ENCODE data around the gene GDI1.

Gene GDI1

DNA sequence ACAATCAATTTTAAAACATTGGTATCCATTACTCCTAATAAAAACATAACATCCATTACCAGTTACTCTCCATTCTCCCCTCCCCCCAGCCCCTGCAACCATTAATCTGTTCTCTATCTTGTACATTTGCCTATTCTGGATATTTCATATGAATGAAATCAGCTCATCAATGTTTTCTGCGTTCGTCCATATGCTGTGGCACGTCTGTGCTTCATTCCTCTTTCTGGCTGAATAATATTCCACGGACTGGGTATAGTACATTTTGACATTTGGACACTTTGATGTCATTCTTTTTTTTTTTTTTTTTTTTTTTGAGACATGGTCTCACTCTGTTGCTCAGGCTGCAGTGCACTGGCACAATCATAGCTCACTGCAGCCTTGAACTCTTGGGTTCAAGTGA, 33.1 kb upstream of the GDI1 start:
- Histone ChIP-seq H3K4me1 (ENCODE audit: insufficient read depth, low read length, poor library complexity, severe bottlenecking) (peaks cover 13% of the 10 kb centered on the region), H3K27me3 (ENCODE audit: insufficient read depth, low read length, poor library complexity, severe bottlenecking) (peaks cover 4% of the 10 kb centered on the region), H3K4me3 (ENCODE audit: low read length, poor library complexity, severe bottlenecking) (no peak overlapping the region), H3K9me3 (ENCODE audit: insufficient read depth, low read depth, low read length) (no peaks in the 10 kb centered on the region), H4K20me1 (ENCODE audit: insufficient read depth, low read length, poor library complexity, severe bottlenecking) (peaks cover 25% of the 10 kb centered on the region), H3K9me2 (replicated peaks; ENCODE audit: low read depth, low read length) (no peaks in the 10 kb centered on the region), H3F3A (ENCODE audit: low read depth) (no peaks in the 10 kb centered on the region), H3K36me3 (ENCODE audit: insufficient read depth, low read length) (peaks cover 21% of the 10 kb centered on the region; the same call in 1 of the 2 replicates), H2AFZ (ENCODE audit: low read length) (no peak overlapping the region), H3K4me2 (ENCODE audit: low read depth, low read length, poor library complexity, severe bottlenecking) (no peak overlapping the region), H3K79me2 (ENCODE audit: insufficient read depth, low read length) (peaks cover 21% of the 10 kb centered on the region), H3K9ac (ENCODE audit: low read depth, low read length, poor library complexity, severe bottlenecking) (no peak overlapping the region)
- no peak for TF ChIP-seq EZH2phosphoT487 (IDR thresholded peaks at IDR 0.05; ENCODE audit: borderline replicate concordance)
- TF ChIP-seq, protein P1, sequence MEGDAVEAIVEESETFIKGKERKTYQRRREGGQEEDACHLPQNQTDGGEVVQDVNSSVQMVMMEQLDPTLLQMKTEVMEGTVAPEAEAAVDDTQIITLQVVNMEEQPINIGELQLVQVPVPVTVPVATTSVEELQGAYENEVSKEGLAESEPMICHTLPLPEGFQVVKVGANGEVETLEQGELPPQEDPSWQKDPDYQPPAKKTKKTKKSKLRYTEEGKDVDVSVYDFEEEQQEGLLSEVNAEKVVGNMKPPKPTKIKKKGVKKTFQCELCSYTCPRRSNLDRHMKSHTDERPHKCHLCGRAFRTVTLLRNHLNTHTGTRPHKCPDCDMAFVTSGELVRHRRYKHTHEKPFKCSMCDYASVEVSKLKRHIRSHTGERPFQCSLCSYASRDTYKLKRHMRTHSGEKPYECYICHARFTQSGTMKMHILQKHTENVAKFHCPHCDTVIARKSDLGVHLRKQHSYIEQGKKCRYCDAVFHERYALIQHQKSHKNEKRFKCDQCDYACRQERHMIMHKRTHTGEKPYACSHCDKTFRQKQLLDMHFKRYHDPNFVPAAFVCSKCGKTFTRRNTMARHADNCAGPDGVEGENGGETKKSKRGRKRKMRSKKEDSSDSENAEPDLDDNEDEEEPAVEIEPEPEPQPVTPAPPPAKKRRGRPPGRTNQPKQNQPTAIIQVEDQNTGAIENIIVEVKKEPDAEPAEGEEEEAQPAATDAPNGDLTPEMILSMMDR (conservative IDR thresholded peaks at IDR 0.05; ENCODE audit: low read length) = no peak

DNA sequence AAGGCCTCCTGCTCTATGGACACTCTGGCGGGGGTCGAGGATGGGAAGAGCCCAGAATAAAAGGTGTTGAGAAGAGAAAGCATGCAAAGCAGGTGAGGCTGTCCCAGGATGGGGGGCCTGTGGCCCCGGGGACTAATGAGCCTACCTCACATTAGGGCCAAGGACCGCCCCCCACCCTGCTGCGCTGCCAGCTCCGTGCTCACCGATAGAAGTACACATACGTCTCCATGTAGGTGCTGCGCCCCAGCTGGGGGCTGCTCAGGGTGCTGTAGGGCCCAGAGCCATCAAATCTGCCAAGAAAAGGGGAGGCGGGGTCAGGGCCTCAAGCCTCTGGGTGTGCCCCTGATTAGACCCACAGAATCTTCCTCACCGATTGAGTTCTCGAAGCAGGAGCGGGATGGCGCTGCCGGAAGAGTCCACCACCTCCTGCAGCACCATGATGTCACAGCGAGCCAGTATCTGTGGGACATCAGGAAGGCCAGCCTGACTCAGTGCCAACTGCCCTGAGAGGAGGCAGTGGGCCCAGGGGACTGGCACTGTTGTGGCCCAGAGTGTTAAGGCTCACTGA, 32.2 kb upstream of the GDI1 start:
- H3K4me2 ChIP-seq (ENCODE audit: low read depth, low read length, poor library complexity, severe bottlenecking) = no peak overlapping the region
- no peaks in the 10 kb centered on the region for H3F3A ChIP-seq (ENCODE audit: low read depth)
- no peak for TF ChIP-seq EZH2phosphoT487 (IDR thresholded peaks at IDR 0.05; ENCODE audit: borderline replicate concordance)
- TF ChIP-seq, protein P1 (conservative IDR thresholded peaks at IDR 0.05; ENCODE audit: low read length) = no peak
- H3K79me2 ChIP-seq (ENCODE audit: insufficient read depth, low read length) = peaks cover 13% of the 10 kb centered on the region
- no peaks in the 10 kb centered on the region for H3K9me3 ChIP-seq (ENCODE audit: insufficient read depth, low read depth, low read length)
- H3K9ac ChIP-seq (ENCODE audit: low read depth, low read length, poor library complexity, severe bottlenecking) = no peak overlapping the region
- peaks cover 12% of the 10 kb centered on the region; the same call in 1 of the 2 replicates for H3K36me3 ChIP-seq (ENCODE audit: insufficient read depth, low read length)
- H3K9me2 ChIP-seq (replicated peaks; ENCODE audit: low read depth, low read length) = no peaks in the 10 kb centered on the region
- H3K27me3 ChIP-seq (ENCODE audit: insufficient read depth, low read length, poor library complexity, severe bottlenecking) = no peaks in the 10 kb centered on the region
- no peak overlapping the region for H3K4me3 ChIP-seq (ENCODE audit: low read length, poor library complexity, severe bottlenecking)
- H4K20me1 ChIP-seq (ENCODE audit: insufficient read depth, low read length, poor library complexity, severe bottlenecking) = peaks cover 16% of the 10 kb centered on the region
- no peak overlapping the region for H2AFZ ChIP-seq (ENCODE audit: low read length)
- H3K4me1 ChIP-seq (ENCODE audit: insufficient read depth, low read length, poor library complexity, severe bottlenecking) = peaks cover 5% of the 10 kb centered on the region

DNA sequence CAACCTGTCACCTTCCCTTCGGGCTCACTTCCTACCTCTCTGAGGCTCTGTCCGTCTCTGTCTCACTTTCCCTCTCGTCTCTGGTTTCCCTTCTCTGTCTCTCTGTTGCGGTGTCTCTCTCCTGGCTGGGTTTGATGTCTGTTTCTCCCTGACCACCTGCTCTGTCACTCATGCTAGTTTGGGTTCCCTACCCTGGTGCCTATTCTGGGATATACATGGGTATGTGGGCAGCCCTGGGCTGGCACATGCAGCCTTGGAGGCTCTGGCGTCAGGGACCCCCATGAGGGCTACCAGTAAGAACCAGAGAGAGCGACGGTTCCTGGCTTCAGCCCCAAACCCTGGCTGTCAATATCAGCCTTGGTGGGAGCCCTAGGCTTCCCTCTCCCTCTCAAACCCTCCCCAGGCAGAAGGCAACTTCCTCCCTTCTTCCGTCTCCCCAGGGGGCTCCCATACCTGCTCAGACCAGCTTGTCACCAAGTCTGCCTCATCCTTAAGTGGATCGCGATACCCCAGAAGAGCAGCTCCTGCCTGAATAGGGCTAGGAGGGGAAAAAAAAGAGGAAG, 28.2 kb upstream of the GDI1 start:
- no peak for TF ChIP-seq EZH2phosphoT487 (IDR thresholded peaks at IDR 0.05; ENCODE audit: borderline replicate concordance)
- TF ChIP-seq, protein P1 (conservative IDR thresholded peaks at IDR 0.05; ENCODE audit: low read length) = no peak
- no peaks in the 10 kb centered on the region for H3K9me3 ChIP-seq (ENCODE audit: insufficient read depth, low read depth, low read length)
- H3K9ac ChIP-seq (ENCODE audit: low read depth, low read length, poor library complexity, severe bottlenecking) = no peak overlapping the region
- H3K4me3 ChIP-seq (ENCODE audit: low read length, poor library complexity, severe bottlenecking) = no peak overlapping the region
- no peak overlapping the region for H3K4me2 ChIP-seq (ENCODE audit: low read depth, low read length, poor library complexity, severe bottlenecking)
- no peaks in the 10 kb centered on the region for H3K4me1 ChIP-seq (ENCODE audit: insufficient read depth, low read length, poor library complexity, severe bottlenecking)
- no peaks in the 10 kb centered on the region for H3K9me2 ChIP-seq (replicated peaks; ENCODE audit: low read depth, low read length)
- H3F3A ChIP-seq (ENCODE audit: low read depth) = no peaks in the 10 kb centered on the region
- no peaks in the 10 kb centered on the region for H3K27me3 ChIP-seq (ENCODE audit: insufficient read depth, low read length, poor library complexity, severe bottlenecking)
- peaks cover 8% of the 10 kb centered on the region; the same call in 1 of the 2 replicates for H3K79me2 ChIP-seq (ENCODE audit: insufficient read depth, low read length)
- H4K20me1 ChIP-seq (ENCODE audit: insufficient read depth, low read length, poor library complexity, severe bottlenecking) = no peaks in the 10 kb centered on the region
- no peaks in the 10 kb centered on the region for H3K36me3 ChIP-seq (ENCODE audit: insufficient read depth, low read length)
- H2AFZ ChIP-seq (ENCODE audit: low read length) = no peak overlapping the region
